NCI-H1092 (cell line): ENCODE measurements around the gene TLK2.
A peak's percentile ranks its signal among the peaks of the same experiment; 100 is the strongest.

Experiments used
- DNase-seq: peaks from one replicate; lab custom pipeline; 2025; lab: John Stamatoyannopoulos, UW

TLK2 gene

DNA sequence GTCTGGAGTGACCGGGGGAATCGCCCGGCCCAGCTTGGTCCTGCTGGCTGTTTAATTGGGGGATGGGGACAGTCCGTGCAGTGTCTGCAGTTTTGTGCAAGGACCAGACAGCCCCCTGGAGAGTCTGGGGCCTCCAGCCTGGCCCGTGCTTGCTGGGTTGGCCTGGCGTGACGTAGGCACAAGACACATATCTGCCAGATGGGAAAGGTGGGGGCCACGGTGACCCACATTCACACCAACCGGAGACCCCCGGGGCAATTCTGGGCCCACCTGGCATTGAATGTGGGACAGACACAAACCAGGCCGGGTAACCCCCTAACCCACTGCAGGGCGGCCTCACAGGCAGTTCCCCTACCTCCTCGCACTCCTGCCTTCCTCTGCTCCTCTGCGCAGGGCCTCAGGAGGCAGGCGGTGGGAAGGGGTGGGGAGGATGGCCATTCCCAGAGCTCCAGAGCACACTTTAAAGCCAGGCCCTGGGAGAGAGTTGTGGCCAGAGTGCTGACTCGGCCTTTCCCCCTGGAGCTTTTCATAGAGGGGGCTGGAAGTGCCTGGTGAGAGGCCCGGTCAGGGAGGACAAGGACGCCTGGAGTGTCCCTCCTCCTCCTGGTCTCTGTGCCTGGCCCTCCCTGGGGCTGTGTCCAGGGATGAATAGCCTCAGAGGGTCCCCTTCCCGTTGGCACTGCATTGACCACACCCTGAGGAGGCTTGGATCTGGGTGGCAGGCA lies 150.4 kb downstream of the TLK2 start:
- DNase-seq: no peak

DNA sequence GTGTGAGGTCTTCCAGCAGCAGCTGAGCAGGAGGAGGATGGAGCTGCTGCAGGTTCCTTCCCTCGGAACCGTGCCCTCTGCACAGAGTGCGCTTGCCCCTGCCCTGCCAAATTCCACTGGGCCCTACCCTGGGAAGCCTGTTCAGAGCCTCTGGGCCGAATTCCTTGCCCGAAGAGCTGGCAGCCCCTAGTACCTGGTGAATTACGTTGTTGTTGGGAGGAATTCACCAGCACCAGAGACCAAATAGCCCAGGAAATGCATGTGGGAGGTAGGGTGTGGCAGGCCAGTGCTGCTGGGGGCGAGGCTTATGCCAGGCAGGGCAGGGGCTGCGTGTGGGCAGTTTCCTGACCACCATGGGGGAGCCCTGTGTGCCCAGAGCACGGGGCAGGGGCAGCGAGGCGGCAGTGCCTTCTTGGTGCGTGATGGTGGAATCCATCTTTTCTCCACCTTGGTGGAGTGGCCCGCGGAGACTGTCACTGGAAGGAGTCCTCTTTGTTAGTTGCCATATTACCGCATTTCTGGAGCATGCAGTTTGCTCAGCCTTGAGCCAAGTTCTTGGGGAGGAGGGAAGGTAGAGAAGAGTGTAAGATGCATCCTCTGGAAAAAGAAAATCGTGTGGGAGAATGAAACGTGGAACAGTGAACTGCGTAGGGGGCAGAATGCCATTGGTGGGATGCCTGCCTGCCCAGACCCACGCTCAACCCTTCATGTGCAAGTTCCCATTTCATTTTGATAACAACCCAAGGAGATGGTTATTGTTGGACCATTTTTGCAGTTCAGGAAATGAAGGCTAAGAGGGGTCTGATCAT lies 151.1 kb downstream of the TLK2 start:
- no peak for DNase-seq

DNA sequence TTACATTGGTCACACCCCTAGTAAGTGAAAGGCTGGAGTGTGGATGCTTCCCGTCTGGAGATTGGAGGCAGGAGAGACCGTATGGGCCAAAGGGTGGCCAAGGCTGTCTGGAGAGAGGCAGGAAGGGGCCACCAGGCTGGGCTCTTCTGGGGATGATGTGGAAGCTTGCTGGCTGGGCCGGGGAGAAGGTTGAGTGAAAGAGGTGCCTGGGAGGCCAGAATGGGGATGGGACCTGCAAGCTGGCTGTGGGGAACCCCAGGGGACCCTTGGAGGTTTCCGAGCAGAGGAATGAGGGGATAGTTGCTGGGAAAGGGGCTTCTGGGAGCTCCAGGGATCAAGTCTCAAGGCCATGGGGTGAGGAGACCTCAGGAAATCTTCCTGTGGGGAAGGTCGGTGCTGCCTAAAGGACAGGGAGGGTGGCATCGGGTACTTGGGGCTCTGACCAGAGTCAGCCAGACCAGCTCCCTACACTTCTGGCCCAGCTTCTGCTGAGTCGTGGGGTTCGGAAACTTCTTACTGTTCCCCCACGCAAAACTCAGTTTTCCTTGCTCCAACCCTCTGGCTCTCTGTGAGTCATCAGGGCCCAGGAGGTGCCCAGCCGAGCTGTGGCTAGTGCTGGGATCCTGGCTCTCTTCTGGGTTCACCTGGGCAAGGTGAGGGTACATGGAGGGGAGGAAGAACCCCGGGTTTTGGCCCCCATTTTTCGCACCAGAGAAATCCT lies 151.9 kb downstream of the TLK2 start:
- DNase-seq: no peak

DNA sequence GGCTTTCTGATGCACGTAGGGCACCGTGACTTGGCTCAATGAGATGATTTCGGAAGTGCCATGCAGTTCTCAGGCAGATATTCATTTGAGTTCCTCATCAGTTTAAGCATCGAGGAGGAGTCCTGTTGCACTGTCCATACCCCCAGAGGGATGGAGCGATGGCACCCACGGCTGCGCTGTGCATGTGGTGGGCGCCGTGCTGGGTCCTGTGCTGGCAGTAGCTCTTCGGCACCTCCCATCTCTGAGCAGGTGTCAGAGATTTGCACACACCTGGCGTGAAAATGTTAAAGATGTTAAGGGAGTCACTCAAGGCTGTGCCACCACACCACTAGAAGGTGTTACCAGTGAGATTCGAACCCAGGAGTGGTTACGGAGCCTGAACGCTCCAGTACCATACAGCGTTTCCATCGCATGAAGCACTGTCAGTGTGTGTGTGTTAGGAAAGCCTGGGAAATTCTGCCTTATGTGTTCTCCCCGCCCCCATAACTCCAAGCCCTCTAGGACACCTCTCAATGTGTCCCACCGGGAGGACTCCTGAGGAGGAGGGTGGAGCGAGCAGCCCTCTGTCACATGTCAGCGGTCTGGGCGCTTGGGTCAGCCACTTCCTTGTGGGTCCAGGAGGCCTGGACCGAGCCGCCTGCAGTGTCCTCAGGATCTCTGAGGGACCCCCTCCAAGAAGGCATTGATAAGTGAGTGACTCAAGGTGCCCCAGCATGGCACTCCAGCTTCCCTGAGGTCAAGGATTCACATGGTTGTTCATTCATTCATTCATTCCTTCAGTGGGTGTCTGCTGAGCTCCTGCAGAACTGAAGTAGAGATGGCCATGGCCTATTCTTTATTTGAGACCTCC lies 152.7 kb downstream of the TLK2 start:
- DNase-seq: no peak

DNA sequence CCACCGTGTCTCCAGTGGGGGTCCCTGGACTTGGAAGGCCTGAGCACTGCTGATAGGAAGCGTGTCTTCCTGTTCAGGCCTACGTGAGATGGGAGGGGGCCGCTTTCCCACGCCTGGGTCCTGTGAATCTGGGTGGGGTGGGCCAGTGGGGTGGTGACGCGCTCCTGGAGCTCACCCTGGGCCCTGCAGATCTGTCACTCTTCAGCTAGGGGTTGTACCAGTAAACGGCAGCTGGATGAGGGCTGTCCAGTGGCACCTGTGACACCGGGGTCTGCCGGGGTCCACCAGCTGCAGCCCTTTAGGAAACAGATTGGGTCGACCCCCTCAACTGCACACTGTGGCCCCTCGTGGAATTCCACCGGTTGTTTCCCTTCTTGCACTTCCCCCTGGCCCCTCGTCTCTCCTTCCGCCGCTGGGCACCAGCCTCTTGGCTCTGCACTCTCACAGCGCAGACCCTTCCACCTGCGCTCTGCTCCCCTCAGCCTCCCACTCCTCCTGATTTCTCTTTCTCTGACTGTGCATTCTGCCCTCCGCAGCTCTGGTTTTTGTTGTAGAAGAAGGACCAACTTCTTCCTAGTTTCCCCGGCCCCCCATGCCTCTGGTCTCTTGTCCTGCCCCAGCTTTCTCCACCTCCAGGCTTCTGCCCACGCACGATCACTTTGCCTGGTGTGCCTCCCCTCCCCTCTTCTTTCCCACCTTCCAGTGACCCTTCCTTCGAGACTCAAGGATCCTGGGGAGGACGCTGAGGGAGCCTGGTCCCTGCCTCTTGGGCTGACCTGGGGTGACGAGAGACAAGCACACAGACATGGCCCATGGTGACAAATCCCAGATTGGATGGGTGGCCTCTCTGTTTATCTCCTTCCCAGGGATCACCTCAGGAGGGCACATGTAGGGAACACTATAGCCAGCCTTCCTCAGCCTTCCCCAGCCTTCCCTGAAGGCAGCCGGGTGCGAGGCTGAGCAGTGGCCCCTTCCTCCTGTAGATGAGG lies 153.6 kb downstream of the TLK2 start:
- no peak for DNase-seq

DNA sequence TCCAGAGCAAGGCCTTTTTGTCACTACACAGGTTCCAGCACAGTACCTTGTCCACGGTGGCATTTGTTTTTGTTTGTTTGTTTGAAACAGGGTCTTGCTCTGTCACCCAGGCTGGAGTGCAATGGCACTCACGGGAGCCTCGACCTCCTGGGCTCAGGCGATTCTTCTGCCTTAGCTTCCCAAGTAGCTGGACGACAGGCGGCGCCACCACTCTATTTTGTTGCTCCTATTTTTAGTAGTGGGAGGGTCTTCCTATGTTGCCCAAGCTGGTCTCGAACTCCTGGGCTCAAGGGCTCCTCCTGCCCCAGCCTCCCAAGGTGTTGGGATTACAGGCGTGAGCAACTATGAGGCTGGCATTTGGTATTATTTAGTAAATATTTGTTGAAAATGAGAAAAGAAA lies 159.2 kb downstream of the TLK2 start:
- DNase-seq: no peak

DNA sequence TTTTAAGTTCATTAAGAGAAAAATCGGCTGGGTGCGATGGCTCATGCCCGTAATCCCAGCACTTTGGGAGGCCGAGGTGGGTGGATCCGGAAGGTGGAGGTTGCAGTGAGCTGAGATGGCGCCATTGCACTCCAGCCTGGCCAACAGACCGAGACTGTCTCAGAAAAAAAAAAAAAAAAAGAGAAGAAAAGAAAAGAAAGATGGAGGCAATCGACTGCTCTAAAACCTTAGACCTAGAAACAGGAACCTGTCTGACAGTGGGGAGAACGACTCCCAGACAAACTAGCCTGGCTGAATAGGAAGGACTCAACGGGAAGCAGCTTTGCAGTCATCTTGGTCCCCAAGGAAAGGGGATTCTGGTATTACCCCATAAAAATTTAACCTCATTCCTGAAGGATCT lies 162.5 kb downstream of the TLK2 start:
- no peak for DNase-seq

DNA sequence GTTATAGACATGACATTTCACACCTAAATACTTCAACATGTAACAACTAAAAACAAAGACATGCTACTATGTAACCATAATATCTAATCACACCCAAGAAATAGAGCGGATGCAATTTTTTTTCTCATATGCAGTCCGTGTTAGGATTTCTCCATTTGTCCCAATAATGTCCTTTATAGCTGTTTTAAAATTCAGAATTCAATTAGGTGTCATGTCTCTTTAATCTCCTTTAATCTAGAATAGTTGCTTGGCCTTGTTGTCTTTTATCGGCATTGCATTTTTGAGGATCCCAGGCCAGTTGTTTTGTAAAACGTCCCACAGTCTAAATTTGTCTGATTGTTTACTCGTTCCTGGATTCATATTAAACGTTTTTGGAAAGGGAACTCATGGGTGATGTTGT lies 163.3 kb downstream of the TLK2 start:
- DNase-seq: no peak

DNA sequence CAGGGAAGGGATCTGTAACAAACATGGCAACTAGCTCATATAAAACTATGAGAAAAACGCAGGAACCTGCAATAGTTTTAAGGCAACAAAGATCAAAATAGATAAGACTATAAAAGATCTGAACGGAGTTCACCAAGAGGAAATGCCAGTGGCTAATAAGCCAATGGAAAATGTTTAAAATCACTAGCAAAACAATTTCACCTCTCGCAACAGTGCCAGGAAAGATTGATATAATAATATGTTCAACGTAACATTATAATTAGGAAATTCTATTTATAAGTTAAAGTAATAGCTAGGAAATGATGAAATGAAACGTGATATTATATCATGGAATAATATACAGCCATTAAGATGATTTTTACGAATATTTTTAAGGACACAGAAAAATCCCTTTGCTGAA lies 164.9 kb downstream of the TLK2 start:
- no peak for DNase-seq

DNA sequence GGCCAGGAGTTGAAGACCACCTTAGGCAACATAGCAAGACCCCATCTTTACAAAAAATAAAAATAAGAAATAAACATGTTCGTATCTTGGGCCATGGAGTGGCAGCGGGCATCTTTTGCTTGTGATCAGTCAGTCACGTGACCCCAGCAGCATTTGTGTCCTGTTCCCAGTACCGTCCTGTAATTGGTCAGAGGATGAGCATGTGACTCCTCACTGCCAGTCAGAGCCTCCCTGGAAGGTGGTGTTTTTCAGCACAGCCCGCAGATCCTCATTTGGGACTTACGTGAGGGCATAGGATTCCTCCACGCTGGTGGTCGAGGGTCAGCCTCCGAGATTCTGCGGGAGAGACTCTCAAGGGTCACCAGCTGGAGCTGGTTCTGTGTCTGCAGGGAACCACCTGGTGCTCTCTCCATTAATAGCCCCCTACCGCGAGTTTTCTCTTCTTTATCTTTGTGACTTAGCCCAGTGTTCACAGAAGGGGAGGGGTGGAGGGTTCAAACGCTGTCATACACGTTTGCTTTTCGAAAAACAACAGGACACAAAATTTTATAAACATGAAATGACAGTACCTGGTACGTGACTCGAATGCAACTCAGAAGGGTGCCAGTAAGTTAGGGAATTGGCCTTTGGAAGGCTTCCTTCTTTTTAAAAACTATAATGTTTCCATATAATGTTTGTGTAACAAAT lies 166.0 kb downstream of the TLK2 start:
- no peak for DNase-seq

DNA sequence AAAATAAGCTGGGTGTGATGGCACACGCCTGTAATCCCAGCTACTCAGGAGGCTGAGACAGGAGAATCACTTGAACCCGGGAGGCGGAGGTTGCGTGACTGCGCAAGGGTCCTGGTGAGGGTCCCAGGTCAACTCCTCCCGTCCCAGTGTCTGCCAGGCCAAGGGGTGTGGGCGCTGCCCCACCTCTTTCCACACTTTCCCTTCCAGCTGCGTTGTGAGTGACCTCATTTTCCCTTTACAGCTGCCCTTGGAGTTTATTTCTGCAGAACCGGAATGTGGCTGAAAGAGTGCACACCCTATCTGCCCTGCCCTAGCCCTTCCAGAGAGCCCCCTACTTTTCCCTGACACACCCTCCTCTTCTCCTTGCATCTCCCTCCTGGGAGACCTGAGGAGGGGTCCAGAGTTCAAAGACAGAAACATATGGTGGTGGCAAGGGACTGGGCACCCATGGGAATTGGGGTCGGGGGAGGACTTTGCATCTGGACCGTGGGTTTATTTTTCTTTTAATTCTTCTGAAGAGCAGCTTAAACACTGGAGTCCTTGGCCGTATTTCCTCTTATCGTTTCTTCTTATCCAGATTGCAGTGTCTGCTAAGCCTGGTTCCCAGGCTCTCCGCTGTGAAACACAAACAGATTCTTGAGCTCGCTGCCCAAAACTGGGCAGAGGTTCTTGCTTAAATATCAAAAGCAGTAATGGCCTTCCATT lies 169.8 kb downstream of the TLK2 start:
- no peak for DNase-seq

DNA sequence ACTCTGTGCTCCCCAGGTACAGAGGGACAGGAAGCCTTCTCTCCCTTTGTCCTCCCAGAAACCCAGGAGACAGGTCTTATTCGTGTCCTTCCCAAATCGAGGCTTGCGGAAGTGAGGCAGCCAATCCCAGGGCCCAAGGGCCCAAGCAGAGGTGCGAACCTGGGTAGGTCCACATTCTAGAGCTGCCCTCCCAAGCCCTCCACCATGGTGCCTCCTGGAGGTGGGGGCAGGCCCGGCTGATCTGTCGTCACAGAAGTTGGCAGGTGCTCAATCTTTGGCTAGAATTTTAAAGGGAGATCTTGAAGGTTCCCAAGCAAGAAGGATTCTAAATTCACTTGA lies 170.3 kb downstream of the TLK2 start:
- DNase-seq: no peak

DNA sequence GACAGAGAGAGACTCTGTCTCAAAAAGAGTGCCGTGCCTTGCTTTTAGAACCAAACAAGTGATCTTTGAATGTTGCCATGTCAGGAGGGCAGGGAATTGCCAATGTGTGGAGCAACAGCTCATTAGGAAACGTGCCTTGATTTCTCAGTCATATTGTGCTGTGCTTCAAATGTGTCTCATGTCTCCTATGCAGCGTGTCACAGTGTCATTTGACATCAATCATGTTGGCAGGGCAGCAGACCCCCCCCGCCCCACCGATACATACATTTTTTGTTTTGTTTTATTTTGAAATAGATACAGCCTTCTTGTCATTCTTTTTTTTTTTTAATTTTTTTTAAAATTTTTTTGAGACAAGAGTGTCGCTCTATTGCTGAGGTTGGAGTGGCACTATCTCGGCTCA lies 170.9 kb downstream of the TLK2 start:
- DNase-seq: no peak

DNA sequence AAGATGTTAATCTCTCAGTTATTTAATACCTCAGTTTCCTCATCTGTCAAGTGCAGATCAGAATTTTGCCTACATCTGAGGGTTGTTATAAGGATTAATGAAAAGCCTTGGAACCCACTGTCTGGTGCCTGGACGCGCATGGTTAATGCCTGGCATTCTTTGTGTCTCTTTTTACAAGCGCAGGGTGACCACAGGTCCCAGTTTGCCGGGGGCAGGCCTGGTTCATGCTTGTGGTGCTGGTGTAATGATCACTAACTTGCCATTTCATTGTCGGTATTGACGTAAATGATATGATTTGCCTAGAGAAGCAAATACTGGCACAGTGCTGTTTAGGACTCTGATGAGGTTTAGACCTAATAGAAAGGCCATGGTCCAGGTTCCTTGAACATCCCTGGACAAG lies 172.0 kb downstream of the TLK2 start:
- DNase-seq: no peak

DNA sequence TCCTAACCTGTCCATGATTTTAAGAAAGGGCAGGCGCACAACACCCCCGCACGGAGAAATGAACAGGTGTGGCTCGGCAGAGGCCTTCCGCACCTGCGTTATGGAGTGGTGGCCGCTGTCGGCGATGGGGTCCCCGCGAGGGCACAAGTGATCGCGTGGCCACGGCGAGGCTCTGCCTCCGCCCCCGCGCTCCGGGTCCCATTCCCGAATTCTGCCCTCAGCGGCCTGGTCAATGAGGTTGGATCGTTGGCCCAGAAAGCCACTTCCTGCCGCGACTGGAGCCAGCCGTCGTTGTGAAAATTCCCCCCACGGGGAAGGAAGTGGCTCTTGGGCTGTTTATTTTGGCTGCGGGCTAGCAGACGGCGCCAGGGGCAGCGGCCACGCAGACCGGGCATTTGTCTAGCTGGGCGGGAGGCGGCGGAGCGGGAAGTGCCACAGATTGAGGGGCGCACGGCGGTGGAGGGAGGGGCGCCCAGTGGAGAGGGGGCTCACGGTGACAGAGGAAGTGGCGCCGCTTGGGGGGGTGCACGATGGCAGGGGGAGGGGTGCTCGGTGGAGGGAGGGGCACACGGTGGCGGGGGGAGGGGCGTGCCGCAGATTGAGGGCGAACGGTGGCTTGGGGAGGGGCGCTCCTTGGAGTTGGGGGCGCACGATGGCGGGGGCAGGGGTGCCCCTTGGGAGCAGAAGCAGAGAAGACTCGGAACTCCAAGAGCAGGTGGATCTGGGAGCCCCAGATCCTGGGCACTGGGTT lies 173.8 kb downstream of the TLK2 start:
- DNase-seq: peak; percentile 79

DNA sequence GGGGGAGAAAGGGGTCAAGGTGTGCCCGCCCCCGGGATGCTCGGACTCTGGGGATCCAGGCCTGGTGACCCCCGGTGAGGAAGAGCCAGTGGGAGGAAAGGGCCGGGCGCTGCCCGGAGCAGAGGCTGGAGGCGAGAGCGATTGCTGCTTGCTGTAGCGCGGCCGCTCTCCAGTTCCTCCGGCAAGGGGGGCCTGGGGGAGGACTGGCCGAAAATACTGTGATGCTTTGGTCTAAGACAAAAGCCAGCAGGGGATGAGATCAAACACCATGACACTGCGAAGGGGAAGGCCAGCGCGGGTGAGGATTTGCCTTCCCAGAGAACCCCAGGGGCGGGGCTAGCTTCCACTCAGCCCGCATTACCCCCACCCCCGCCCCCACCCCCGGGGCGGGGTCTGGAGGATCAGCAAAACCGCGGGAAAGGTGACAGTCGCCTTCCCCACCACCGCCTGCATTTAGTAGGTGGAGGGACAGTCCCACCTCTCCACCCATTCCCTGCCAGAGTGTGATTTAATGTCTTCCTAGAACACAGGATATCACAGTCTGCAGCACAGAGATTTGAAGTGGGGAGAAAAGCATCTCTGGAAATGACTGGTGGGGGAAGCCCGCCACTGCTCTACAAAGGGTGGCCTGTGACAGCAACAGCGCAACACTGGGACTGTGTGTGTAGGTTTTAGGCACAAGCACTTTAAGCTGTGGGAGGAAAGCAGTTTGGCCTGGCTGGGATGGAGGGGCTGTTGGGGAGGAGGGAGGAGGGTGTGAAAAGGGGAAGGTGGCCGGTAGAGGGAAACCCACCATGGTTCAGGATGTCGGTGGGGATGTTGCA lies 174.6 kb downstream of the TLK2 start:
- peak; percentile 79 for DNase-seq

DNA sequence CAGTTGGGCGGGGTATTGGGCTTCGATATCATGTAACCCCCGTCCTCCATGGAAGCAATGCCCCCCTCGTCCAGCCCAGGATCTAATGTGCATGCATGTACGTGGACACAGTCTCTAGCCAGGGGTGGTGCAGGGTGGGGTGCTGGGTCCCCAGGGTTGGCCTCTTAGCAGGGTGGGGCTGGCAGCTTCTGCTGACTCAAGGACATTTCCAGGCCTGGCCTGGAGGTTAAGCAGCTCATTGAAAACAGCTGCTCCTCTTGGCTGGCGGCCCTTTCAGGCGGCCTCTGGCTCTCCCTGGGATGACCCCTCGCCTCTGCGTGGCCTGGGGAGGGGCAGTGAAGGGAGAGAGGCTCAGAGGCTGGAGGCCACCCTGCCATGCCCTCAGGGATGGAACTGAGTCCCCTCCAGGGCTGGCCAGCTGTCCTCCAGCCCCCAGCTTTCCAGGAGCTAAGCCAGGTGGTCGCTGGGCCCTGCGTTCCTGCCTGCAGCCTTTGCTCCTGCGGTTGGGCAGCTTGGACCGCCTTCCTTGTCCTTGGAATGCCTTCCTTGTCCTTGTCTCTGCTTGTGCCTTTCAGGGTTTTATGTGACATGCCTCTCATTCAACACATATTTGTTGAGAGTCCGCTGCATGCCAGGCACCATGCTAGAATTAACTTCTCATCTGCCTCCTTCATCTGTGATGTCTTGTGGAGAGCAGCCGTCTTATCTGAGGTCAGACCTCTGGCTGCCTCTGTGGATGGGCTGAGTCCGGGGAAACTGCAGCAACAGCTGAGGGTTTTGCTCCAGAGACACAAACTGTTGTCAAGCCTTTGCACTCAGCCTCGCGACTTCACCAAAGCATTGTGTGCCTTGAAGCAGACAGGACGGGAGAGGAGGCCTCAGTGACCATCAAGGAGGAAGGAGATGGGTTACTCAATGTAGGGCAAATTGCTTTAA lies 175.5 kb downstream of the TLK2 start:
- no peak for DNase-seq
